ENCODE data around the gene ATP8A2. TPM values are rescaled to one million over a fixed set of nuclear protein-coding genes. Genes with fewer than 3 reads are reported as not detected.

The ATP8A2 gene
- total and polyA plus RNA-seq, 4 donors = 0.01 to 0.08 (median 0.05) TPM; not detected in 1

GRCh38 chr13:25335856-25336255, 35.9 kb upstream of the ATP8A2 start:
- WGBS = 74% methylated on average over 3 of the region's 3 CpGs
- peaks cover 2 to 39% (median 35%) of the 10 kb centered on the region in 4 donors for H3K36me3 ChIP-seq (ENCODE audit: control insufficient read depth in 4 of 4, insufficient read depth in 3 of 4, low read depth in 1 of 4, low read length in 3 of 4)
- H3K4me1 ChIP-seq (ENCODE audit: control insufficient read depth in 4 of 4, insufficient read depth in 4 of 4, low read length in 3 of 4) = no peaks in the 10 kb centered on the region
- no peaks in the 10 kb centered on the region for H3K9me3 ChIP-seq (ENCODE audit: control insufficient read depth in 4 of 4, low read length in 3 of 4)
- TF ChIP-seq, protein P1, sequence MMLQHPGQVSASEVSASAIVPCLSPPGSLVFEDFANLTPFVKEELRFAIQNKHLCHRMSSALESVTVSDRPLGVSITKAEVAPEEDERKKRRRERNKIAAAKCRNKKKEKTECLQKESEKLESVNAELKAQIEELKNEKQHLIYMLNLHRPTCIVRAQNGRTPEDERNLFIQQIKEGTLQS (IDR thresholded peaks at IDR 0.05) = no peak
- no peak for TF ChIP-seq FOXA1 (IDR thresholded peaks at IDR 0.05)
- no peak for TF ChIP-seq TAF1 (conservative IDR thresholded peaks at IDR 0.05)
- no peak for TF ChIP-seq SP1 (IDR thresholded peaks at IDR 0.05)
- H3K4me3 ChIP-seq (ENCODE audit: low read depth in 1 of 3, low read length in 3 of 3) = no peak overlapping the region
- H3K27me3 ChIP-seq (ENCODE audit: control insufficient read depth in 4 of 4, insufficient read depth in 4 of 4, low read length in 3 of 4) = no peaks in the 10 kb centered on the region
- H3K27ac ChIP-seq (ENCODE audit: low read depth in 1 of 2, low read length in 2 of 2) = no peak overlapping the region
- no peak for DNase-seq (ENCODE audit: low spot score)
- H3K9ac ChIP-seq (ENCODE audit: low read depth in 1 of 2, low read length in 2 of 2) = no peak overlapping the region

DNA sequence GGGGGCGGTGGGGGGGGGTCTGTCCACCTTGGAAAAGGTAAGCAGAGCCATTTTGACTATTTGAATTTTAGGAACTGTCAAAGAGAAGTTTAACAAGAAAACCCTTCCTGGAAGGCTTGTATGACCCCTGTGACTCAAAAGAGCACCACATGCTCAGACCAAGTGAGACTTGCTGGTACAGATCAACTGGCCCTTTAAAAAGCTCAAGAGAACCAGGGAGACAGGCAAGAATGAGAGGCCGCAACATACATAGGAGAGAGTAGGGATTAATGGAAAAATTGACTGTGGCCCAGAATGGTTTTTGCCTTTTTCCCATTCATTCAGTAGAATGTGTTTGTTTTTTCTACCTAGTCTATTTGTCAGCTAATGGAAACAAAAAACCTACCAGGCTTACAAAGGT, 26.2 kb upstream of the ATP8A2 start:
- Histone ChIP-seq H3K27me3 (ENCODE audit: control insufficient read depth in 4 of 4, insufficient read depth in 4 of 4, low read length in 3 of 4) (no peaks in the 10 kb centered on the region), H3K9ac (ENCODE audit: low read depth in 1 of 2, low read length in 2 of 2) (no peak overlapping the region), H3K36me3 (ENCODE audit: control insufficient read depth in 4 of 4, insufficient read depth in 3 of 4, low read depth in 1 of 4, low read length in 3 of 4) (peaks cover 0 to 8% (median 2%) of the 10 kb centered on the region in 4 donors), H3K4me3 (ENCODE audit: low read depth in 1 of 3, low read length in 3 of 3) (no peak overlapping the region), H3K4me1 (ENCODE audit: control insufficient read depth in 4 of 4, insufficient read depth in 4 of 4, low read length in 3 of 4) (no peaks in the 10 kb centered on the region), H3K27ac (ENCODE audit: low read depth in 1 of 2, low read length in 2 of 2) (no peak overlapping the region), H3K9me3 (ENCODE audit: control insufficient read depth in 4 of 4, low read length in 3 of 4) (no peaks in the 10 kb centered on the region)
- 96% methylated on average over 2 of the region's 2 CpGs for WGBS
- no peak for DNase-seq (ENCODE audit: low spot score)
- TF ChIP-seq, protein P1 (IDR thresholded peaks at IDR 0.05) = no peak
- TF ChIP-seq FOXA1 (IDR thresholded peaks at IDR 0.05) (no peak), TAF1 (conservative IDR thresholded peaks at IDR 0.05) (no peak), SP1 (IDR thresholded peaks at IDR 0.05) (no peak), CTCF (IDR thresholded peaks at IDR 0.05; ENCODE audit: low read depth, low read length, missing input control) (no peak), NR2F2 (IDR thresholded peaks at IDR 0.05) (no peak), FOXA2 (IDR thresholded peaks at IDR 0.05) (no peak), HNF4A (conservative IDR thresholded peaks at IDR 0.05) (no peak), RAD21 (IDR thresholded peaks at IDR 0.05) (no peak), HNF4G (IDR thresholded peaks at IDR 0.05) (no peak), GABPA (IDR thresholded peaks at IDR 0.05 in 1 of 2, conservative IDR thresholded peaks at IDR 0.05 in 1 of 2) (no peak), EGR1 (IDR thresholded peaks at IDR 0.05; ENCODE audit: low read depth in 2 of 2) (no peak), YY1 (IDR thresholded peaks at IDR 0.05) (no peak), RXRA (IDR thresholded peaks at IDR 0.05) (no peak), JUND (IDR thresholded peaks at IDR 0.05) (no peak), ZBTB33 (IDR thresholded peaks at IDR 0.05) (no peak), MAX (IDR thresholded peaks at IDR 0.05) (no peak)
- TF ChIP-seq, protein P2, sequence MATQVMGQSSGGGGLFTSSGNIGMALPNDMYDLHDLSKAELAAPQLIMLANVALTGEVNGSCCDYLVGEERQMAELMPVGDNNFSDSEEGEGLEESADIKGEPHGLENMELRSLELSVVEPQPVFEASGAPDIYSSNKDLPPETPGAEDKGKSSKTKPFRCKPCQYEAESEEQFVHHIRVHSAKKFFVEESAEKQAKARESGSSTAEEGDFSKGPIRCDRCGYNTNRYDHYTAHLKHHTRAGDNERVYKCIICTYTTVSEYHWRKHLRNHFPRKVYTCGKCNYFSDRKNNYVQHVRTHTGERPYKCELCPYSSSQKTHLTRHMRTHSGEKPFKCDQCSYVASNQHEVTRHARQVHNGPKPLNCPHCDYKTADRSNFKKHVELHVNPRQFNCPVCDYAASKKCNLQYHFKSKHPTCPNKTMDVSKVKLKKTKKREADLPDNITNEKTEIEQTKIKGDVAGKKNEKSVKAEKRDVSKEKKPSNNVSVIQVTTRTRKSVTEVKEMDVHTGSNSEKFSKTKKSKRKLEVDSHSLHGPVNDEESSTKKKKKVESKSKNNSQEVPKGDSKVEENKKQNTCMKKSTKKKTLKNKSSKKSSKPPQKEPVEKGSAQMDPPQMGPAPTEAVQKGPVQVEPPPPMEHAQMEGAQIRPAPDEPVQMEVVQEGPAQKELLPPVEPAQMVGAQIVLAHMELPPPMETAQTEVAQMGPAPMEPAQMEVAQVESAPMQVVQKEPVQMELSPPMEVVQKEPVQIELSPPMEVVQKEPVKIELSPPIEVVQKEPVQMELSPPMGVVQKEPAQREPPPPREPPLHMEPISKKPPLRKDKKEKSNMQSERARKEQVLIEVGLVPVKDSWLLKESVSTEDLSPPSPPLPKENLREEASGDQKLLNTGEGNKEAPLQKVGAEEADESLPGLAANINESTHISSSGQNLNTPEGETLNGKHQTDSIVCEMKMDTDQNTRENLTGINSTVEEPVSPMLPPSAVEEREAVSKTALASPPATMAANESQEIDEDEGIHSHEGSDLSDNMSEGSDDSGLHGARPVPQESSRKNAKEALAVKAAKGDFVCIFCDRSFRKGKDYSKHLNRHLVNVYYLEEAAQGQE (IDR thresholded peaks at IDR 0.05) = no peak

Measured in liver (tissue), 9 donors.